Neuron (in vitro differentiated cells): ENCODE results near the gene OGFR.

Source experiments
- H2AFZ ChIP-seq: one replicate; pipeline ENCODE4 v1.6.1; 2013; ENCODE audit warnings: low read depth, mild to moderate bottlenecking, inconsistent platforms, low read length, moderate library complexity
- H3K27me3 ChIP-seq: one replicate; pipeline ENCODE4 v1.6.1; 2013; ENCODE audit warnings: low read length; ENCODE audit not compliant: insufficient read depth
- H3K36me3 ChIP-seq: one replicate; pipeline ENCODE4 v1.6.1; 2013; ENCODE audit warnings: low read length; ENCODE audit not compliant: insufficient read depth
- H3K4me1 ChIP-seq: one replicate; pipeline ENCODE4 v1.6.1; 2013; ENCODE audit warnings: low read length; ENCODE audit not compliant: insufficient read depth
- H3K4me3 ChIP-seq: 2 replicates; pipeline ENCODE4 v1.5.1; 2013; ENCODE audit warnings: mild to moderate bottlenecking, low read length, moderate library complexity
- H3K9me3 ChIP-seq: one replicate; pipeline ENCODE4 v1.6.1; 2013; ENCODE audit warnings: low read length

Gene OGFR

GRCh38 chr20:62794007-62794724 lies 10.5 kb upstream of the OGFR start:
- Histone ChIP-seq H3K9me3 (no peaks in the 10 kb centered on the region), H3K27me3 (peaks cover 4% of the 10 kb centered on the region), H3K36me3 (peaks cover 16% of the 10 kb centered on the region), H3K4me3 (peak overlapping the region; percentile 58), H3K4me1 (peaks cover 23% of the 10 kb centered on the region), H2AFZ (peak overlapping the region; percentile 82)

DNA sequence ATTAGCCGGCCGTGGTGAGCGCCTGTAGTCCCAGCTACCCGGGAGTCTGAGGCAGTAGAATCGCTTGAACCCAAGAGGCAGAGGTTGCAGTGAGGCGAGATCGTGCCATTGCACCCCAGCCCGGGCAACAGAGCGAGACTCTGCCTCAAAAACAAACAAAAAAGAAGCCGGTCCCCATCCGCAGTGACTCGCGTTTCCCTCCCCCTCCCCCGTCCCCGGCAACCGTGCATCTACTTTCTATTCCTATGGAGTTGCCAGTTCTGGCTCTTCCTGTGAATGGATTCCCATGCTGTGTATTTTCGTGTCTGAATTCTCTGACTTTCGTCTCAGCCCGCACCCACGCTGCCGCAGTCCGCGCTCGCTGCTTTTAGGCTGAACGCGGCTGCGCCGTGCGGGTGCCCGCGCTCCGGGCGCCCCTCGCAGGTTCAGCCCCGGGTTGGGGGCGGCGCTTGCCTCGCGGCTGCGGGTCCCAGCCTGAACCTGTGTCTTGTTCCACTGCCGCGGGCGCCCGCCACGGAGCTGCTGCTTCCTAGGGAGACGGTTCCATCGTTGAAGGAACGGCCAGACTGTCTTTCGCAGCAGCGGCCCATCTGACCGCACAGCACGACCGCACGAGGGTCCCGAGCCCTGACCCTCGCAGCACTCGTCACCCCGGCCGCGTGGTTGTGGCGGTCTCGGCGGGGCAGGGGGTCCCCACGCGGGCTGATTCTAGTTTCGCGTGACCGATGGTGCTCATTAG lies 9.4 kb upstream of the OGFR start:
- Histone ChIP-seq H3K36me3 (peaks cover 26% of the 10 kb centered on the region), H3K9me3 (no peaks in the 10 kb centered on the region), H2AFZ (peak overlapping the region; percentile 82), H3K27me3 (peaks cover 4% of the 10 kb centered on the region), H3K4me1 (peaks cover 23% of the 10 kb centered on the region), H3K4me3 (peak overlapping the region; percentile 58)

DNA sequence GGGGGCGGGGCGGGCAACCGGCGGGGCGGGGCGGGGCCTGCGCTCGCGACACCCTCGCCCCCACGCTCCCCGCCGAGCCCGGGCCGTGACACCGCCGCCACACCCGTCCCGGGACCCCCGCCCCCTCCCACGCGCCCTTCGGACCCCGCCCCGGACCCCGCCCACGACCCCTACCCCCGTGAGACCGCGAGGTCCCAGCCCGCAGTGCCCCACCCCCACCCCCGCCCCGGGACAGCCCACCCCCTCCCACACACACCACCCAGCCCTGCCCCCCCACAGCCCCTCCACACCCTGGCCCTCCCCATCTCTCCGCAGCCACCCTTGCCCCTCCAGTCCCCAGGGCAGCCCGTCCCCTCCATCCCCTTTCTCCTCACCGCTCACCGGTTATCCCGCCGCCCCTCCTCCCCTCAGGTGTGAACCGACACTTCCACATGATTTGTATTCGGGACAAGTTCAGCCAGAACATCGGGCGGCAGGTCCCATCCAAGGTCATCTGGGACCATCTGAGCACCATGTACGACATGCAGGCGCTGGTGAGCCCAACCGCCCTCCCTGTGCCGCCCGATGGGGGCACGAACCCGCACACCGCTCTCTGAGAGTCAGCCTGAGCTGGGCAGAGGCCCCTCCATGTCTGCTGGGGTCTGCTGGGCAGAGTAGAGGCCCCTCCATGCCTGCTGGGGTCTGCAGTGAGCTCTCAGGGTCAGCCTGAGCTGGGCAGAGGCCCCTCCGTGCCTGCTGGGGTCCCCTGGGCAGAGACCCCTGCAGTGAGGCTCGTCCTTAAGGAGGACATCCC lies 7.7 kb upstream of the OGFR start:
- H3K27me3 ChIP-seq: peaks cover 4% of the 10 kb centered on the region
- H3K36me3 ChIP-seq: peaks cover 33% of the 10 kb centered on the region
- no peak overlapping the region for H2AFZ ChIP-seq
- peak overlapping the region; percentile 58 for H3K4me3 ChIP-seq
- no peaks in the 10 kb centered on the region for H3K9me3 ChIP-seq
- H3K4me1 ChIP-seq: peaks cover 21% of the 10 kb centered on the region

- H3K27me3 ChIP-seq: peaks cover 3% of the 10 kb centered on the region
- no peaks in the 10 kb centered on the region for H3K9me3 ChIP-seq
- no peak overlapping the region for H3K4me3 ChIP-seq
- no peak overlapping the region for H2AFZ ChIP-seq
- H3K36me3 ChIP-seq: peaks cover 33% of the 10 kb centered on the region
- peaks cover 21% of the 10 kb centered on the region for H3K4me1 ChIP-seq
Observed at GRCh38 chr20:62797671-62798532, 6.7 kb upstream of the OGFR start.

DNA sequence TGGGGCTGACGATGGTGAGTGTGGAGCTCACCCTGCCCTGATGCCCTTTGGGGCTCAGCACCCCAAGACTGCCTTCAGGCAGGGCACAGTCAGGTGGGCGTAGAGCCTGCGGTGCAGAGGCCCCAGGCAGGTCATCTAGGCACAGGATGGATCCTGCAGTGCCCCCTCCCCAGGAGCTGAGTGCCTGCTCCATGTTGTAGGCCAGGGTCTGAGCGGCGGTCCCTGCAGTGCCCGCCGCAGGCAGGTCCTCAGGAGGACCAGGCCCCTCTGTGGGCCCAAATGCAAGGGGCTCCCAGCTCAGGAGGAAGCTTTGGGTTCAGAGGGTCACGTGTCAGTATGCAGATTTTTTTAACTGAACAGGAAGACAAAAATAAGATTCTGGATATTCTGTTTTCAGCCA lies 5.6 kb upstream of the OGFR start:
- Histone ChIP-seq H2AFZ (no peak overlapping the region), H3K4me1 (peaks cover 18% of the 10 kb centered on the region), H3K36me3 (peaks cover 33% of the 10 kb centered on the region), H3K4me3 (no peak overlapping the region), H3K27me3 (no peaks in the 10 kb centered on the region), H3K9me3 (no peaks in the 10 kb centered on the region)

GRCh38 chr20:62799459-62799858 lies 5.2 kb upstream of the OGFR start:
- H3K36me3 ChIP-seq: peaks cover 33% of the 10 kb centered on the region
- H3K4me3 ChIP-seq: no peak overlapping the region
- no peaks in the 10 kb centered on the region for H3K27me3 ChIP-seq
- H3K4me1 ChIP-seq: peaks cover 18% of the 10 kb centered on the region
- no peaks in the 10 kb centered on the region for H3K9me3 ChIP-seq
- no peak overlapping the region for H2AFZ ChIP-seq

DNA sequence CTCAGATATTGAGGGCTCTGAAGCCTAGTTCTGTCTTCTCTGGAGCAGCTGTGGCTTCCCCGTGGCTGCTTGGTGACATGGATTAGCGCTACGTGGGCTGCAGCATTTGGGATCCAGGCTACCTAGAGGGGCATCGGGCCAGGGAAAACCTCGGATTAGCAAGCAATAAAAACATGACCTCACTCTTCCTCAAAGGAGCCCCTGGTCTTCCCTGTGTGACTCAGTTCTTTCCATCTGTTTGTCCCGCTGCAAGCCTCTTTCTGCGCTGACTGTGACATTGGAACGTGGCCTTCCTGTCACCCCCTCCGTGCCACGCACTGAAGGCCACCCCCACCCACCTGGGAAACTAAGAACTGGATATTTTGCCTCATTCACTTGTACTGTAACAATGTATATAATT lies 4.8 kb upstream of the OGFR start:
- peaks cover 15% of the 10 kb centered on the region for H3K4me1 ChIP-seq
- H3K9me3 ChIP-seq: no peaks in the 10 kb centered on the region
- H3K36me3 ChIP-seq: peaks cover 33% of the 10 kb centered on the region
- H3K27me3 ChIP-seq: no peaks in the 10 kb centered on the region
- no peak overlapping the region for H2AFZ ChIP-seq
- H3K4me3 ChIP-seq: no peak overlapping the region

DNA sequence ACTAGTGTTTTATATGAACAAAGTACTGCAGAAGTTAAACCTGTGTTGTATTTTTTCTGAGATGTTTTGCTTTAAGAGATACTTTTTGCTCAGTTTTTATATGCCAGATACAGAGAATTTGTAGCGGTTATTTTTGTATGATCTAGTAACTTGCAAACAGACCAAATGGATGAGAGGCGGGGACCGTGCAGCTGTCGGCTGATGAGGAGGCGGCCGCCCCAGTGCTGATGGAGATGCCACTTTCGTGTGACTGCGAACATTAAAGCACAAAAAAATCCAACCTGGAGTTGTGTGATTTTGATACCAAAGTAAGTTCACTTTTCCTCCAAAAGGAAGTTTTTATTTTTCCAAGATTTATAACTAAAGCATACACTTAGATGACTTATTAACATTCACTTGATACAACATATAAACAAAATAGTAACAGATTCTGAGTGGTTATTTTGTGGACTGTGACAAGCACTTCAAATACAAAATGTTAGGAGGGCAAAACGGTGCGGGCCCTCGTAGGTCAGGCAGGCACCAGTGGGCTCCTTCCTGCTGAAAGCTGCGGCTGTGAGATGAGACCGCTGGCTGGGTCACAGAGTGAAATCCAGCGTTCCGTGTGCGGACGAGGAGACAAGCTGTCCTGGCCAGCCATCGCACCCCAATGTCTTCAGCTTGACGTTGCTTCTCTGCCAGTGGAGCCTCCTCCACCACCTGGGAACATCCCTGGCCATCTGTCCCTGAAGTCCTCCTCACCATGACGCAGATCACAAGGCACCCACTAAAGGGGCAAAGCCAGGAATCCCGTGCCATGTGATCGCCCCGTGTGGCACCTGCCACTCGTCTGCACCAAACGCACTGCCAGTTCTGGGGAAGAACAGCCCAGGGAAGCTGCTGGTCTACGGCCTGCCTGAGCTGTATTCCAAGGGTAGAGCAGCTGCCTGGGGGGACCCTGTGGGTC lies 4.0 kb upstream of the OGFR start:
- H3K27me3 ChIP-seq: no peaks in the 10 kb centered on the region
- peaks cover 13% of the 10 kb centered on the region for H3K4me1 ChIP-seq
- H3K36me3 ChIP-seq: peaks cover 33% of the 10 kb centered on the region
- H3K9me3 ChIP-seq: no peaks in the 10 kb centered on the region
- H2AFZ ChIP-seq: no peak overlapping the region
- no peak overlapping the region for H3K4me3 ChIP-seq

GRCh38 chr20:62801284-62802010 lies 3.2 kb upstream of the OGFR start:
- Histone ChIP-seq H3K4me1 (peaks cover 20% of the 10 kb centered on the region), H2AFZ (no peak overlapping the region), H3K36me3 (peaks cover 33% of the 10 kb centered on the region), H3K27me3 (no peaks in the 10 kb centered on the region), H3K9me3 (no peaks in the 10 kb centered on the region), H3K4me3 (no peak overlapping the region)

DNA sequence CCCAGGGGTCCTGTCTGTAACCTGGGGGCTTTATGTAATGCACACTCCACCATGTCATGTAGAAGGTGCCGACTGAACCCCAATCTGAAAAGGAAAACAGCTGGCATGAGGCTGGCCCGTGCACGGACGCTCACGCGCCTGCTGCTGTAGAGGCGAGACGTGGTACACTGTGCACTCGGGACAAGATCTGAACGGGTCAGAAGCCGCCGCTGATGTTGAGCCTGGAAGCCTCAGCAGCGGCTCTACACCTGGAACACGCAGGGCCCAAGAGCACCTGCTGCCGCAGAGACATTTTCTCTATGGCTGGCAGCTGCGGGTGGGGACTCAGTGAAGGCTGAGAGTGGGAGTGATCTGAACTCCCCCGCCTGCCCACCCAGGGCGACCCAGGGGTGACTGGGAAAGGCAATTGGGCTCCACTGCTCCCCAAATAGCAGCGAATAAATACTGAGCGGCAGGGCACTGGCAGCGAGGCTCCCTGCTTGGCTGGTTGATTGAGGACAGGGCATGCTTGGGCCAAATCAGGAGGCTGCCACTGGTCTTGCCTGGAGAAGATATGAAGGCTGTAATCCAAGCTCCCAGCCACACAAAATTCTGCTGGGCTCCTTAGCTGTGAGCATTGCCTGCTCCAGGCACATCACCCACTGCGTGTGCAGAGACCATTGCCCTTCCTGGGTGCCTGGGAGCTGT lies 2.5 kb upstream of the OGFR start:
- peaks cover 33% of the 10 kb centered on the region for H3K36me3 ChIP-seq
- peaks cover 21% of the 10 kb centered on the region for H3K4me1 ChIP-seq
- no peaks in the 10 kb centered on the region for H3K27me3 ChIP-seq
- no peak overlapping the region for H2AFZ ChIP-seq
- no peak overlapping the region for H3K4me3 ChIP-seq
- H3K9me3 ChIP-seq: no peaks in the 10 kb centered on the region

DNA sequence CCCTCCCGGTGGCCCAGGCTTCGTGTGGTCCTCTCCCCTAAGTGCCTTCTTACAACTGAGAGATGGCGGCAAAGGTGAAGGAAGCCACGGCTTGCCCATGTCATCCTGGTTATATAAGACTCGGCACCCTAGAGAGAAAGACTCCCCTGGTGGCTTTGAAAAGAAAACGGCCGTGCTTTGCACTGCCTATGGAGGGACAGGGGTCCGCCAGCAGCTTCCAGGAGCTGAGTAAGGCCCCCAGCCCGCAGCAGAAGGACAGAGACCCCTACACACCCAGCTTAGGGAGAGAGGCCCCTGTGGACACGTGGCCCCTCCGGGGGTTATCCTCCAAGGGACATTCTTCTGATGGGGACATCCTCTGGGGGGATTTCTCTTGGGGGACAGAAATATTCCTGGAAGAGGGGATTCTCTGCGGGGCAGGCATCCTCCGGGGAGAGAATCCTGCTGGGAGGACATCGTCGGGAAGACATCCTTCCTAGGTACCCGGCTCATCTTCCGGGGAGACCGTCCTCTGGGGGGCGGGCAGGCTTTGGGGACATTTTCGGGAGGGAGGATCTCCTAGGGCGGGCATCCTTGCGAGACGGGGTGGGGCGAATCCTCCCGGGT lies 511 bp upstream of the OGFR start:
- H3K4me3 ChIP-seq: peak overlapping the region; percentile 13
- no peak overlapping the region for H2AFZ ChIP-seq
- no peaks in the 10 kb centered on the region for H3K27me3 ChIP-seq

More for the DNA sequence above, 511 bp upstream of the OGFR start:
- Histone ChIP-seq H3K9me3 (no peaks in the 10 kb centered on the region), H3K36me3 (peaks cover 24% of the 10 kb centered on the region), H3K4me1 (peaks cover 15% of the 10 kb centered on the region)
